ENCODE results near the gene BRINP3.

GRCh38 chr1:190102757-190103326 is 374.8 kb downstream of the BRINP3 start:
- TF ChIP-seq CTCF (IDR thresholded peaks at IDR 0.05) (no peak), POLR2AphosphoS5 (IDR thresholded peaks at IDR 0.05) (no peak)
